PC-3 (cell line): ENCODE results near the gene YWHAG. TPM values are rescaled to one million over a fixed set of nuclear protein-coding genes. Genes with fewer than 3 reads are reported as not detected.

Experiments used
- ATAC-seq: fragments of 200-7000 bp; cut with Tn5 transposase; 2 replicates; pipeline ENCODE4 v1.9.1; 2020; ENCODE audit warnings: mild to moderate bottlenecking, moderate library complexity
- BruUV-seq: library from RNA; stranded (reverse); fragments of 400-500 nt; replicated peaks from 2 replicates; lab custom pipeline; 2021; lab: Mats Ljungman, UMichigan
- CTCF ChIA-PET: fragments of 300-600 bp; sonication (Branson Sonifier 250); formaldehyde crosslinking; loops from one replicate; lab custom pipeline; 2022; ENCODE audit warnings: antibody characterized with exemption; lab: Charles Lee
- POLR2A ChIA-PET: fragments of 300-600 bp; sonication (Branson Sonifier 250); formaldehyde crosslinking; loops from one replicate; lab custom pipeline; 2022; ENCODE audit warnings: antibody characterized with exemption; ENCODE audit not compliant: unreplicated experiment; lab: Charles Lee
- DNase-seq: peaks from one replicate; pipeline ENCODE4 v3.0.0-alpha.2; 2015
- H2AFZ ChIP-seq: fragments of 300-600 bp; sonication (generic); 2 replicates; pipeline ENCODE4 v1.6.0; 2016; ENCODE audit warnings: antibody characterized with exemption, low read length
- H3F3A ChIP-seq: fragments of 300-600 bp; sonication (generic); one replicate; pipeline ENCODE4 v1.6.0; 2017; ENCODE audit warnings: antibody characterized with exemption, low read length, control low read depth, mild to moderate bottlenecking; ENCODE audit not compliant: unreplicated experiment
- H3K27ac ChIP-seq: fragments of 300-600 bp; sonication (generic); 2 replicates; pipeline ENCODE4 v1.5.1; 2016; ENCODE audit warnings: mild to moderate bottlenecking, low read length
- H3K27me3 ChIP-seq: fragments of 300-600 bp; sonication (generic); 2 replicates; pipeline ENCODE4 v1.6.1; 2016; ENCODE audit warnings: low read length, mixed read lengths
- H3K36me3 ChIP-seq: fragments of 300-600 bp; sonication (generic); 2 replicates; pipeline ENCODE4 v1.6.1; 2016; ENCODE audit warnings: low read depth, mixed run types, low read length, mixed read lengths
- H3K4me1 ChIP-seq: fragments of 300-600 bp; sonication (generic); 2 replicates; pipeline ENCODE4 v1.5.1; 2016; ENCODE audit warnings: low read length; ENCODE audit not compliant: insufficient read depth
- H3K4me2 ChIP-seq: fragments of 300-600 bp; sonication (generic); 2 replicates; pipeline ENCODE4 v1.6.0; 2016; ENCODE audit warnings: low read length
- H3K4me3 ChIP-seq: fragments of 300-600 bp; sonication (generic); 2 replicates; pipeline ENCODE4 v1.5.1; 2016; ENCODE audit warnings: mild to moderate bottlenecking, low read length, mixed read lengths
- H3K79me2 ChIP-seq: fragments of 300-600 bp; sonication (generic); 2 replicates; pipeline ENCODE4 v1.6.1; 2017; ENCODE audit warnings: low read length, mixed read lengths
- H3K9ac ChIP-seq: fragments of 300-600 bp; sonication (generic); 2 replicates; pipeline ENCODE4 v1.6.0; 2016; ENCODE audit warnings: mild to moderate bottlenecking, low read length
- H3K9me2 ChIP-seq: fragments of 300-600 bp; sonication (generic); replicated peaks from 2 replicates; pipeline ENCODE4 v1.6.1; 2016; ENCODE audit warnings: mixed run types, low read length, mixed read lengths
- H3K9me3 ChIP-seq: fragments of 300-600 bp; sonication (generic); 2 replicates; pipeline ENCODE4 v1.6.1; 2016; ENCODE audit warnings: low read length, mixed read lengths
- H4K20me1 ChIP-seq: fragments of 300-600 bp; sonication (generic); 2 replicates; pipeline ENCODE4 v1.6.1; 2016; ENCODE audit warnings: low read length, mixed read lengths
- EZH2 ChIP-seq: fragments of 300-600 bp; sonication (generic); IDR thresholded peaks from one replicate; pipeline ENCODE4 v1.6.1; 2017; ENCODE audit warnings: antibody characterized with exemption, mild to moderate bottlenecking, low read length; ENCODE audit not compliant: unreplicated experiment
- EZH2phosphoT487 ChIP-seq: fragments of 300-600 bp; sonication (generic); IDR thresholded peaks from 2 replicates; pipeline ENCODE4 v1.6.1; 2018; ENCODE audit warnings: mild to moderate bottlenecking, antibody characterized with exemption, low read length, borderline replicate concordance
- intact Hi-C: fragments of 100-400 bp; cut with micrococcal nuclease; formaldehyde crosslinking; loops from 2 replicates; pipeline ENCODE4 v1.9.0; 2023
- total RNA-seq: library from RNA; depleted of rRNA; stranded (reverse); fragments of >200 nt; gene quantifications from 2 replicates; pipeline ENCODE4 v1.2.3, GENCODE V29; 2014
- TF ChIP-seq, protein P1 (sequence below): fragments of 300-600 bp; sonication (generic); conservative IDR thresholded peaks from 2 replicates; pipeline ENCODE4 v1.5.1; 2017; ENCODE audit warnings: antibody characterized with exemption, low read depth, mild to moderate bottlenecking, low read length

YWHAG gene
- total RNA-seq, 1 experiment from 2014 or later: 42.2 TPM

- Histone ChIP-seq H3K9me3 (no peaks in the 10 kb centered on the region), H3K4me1 (no peaks in the 10 kb centered on the region), H3K27ac (no peak overlapping the region), H3K9ac (no peak overlapping the region), H3K36me3 (no peaks in the 10 kb centered on the region), H3K9me2 (no peaks in the 10 kb centered on the region), H3K4me2 (peak overlapping the region; percentile 70), H3K27me3 (peaks cover 14% of the 10 kb centered on the region), H4K20me1 (no peaks in the 10 kb centered on the region), H3K4me3 (peak overlapping the region; percentile 55; the same call in 1 of the 2 replicates), H3K79me2 (no peaks in the 10 kb centered on the region), H2AFZ (no peak overlapping the region), H3F3A (no peaks in the 10 kb centered on the region)
- no TSS peak for BruUV-seq
- intact Hi-C loops: no loop called here
- DNase-seq: no peak
- TF ChIP-seq EZH2phosphoT487 (no peak), EZH2 (no peak)
- TF ChIP-seq, protein P1, sequence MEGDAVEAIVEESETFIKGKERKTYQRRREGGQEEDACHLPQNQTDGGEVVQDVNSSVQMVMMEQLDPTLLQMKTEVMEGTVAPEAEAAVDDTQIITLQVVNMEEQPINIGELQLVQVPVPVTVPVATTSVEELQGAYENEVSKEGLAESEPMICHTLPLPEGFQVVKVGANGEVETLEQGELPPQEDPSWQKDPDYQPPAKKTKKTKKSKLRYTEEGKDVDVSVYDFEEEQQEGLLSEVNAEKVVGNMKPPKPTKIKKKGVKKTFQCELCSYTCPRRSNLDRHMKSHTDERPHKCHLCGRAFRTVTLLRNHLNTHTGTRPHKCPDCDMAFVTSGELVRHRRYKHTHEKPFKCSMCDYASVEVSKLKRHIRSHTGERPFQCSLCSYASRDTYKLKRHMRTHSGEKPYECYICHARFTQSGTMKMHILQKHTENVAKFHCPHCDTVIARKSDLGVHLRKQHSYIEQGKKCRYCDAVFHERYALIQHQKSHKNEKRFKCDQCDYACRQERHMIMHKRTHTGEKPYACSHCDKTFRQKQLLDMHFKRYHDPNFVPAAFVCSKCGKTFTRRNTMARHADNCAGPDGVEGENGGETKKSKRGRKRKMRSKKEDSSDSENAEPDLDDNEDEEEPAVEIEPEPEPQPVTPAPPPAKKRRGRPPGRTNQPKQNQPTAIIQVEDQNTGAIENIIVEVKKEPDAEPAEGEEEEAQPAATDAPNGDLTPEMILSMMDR: no peak
- ChIA-PET POLR2A (no interaction called here), CTCF (interaction anchor here (1.0 kb wide), 1 partner anchor 32 kb away, joined by 3 read pairs; no protein-coding TSS in a partner anchor)
- no peak for ATAC-seq
Observed at GRCh38 chr7:76281706-76282343, 77.0 kb downstream of the YWHAG start.

- no peak overlapping the region for H3K9ac ChIP-seq
- no peaks in the 10 kb centered on the region for H3K36me3 ChIP-seq
- TF ChIP-seq EZH2: peak; percentile 92
- no peak; the same call in 1 of the 2 replicates for TF ChIP-seq EZH2phosphoT487
- TF ChIP-seq, protein P1: no peak
- H3K9me3 ChIP-seq: no peaks in the 10 kb centered on the region
- no peaks in the 10 kb centered on the region for H3K4me1 ChIP-seq
- peaks cover 14% of the 10 kb centered on the region for H3K27me3 ChIP-seq
- H3K79me2 ChIP-seq: no peaks in the 10 kb centered on the region
- H3K27ac ChIP-seq: no peak overlapping the region
- H4K20me1 ChIP-seq: no peaks in the 10 kb centered on the region
- H3K4me3 ChIP-seq: peak overlapping the region; percentile 55
- intact Hi-C loops: no loop called here
- DNase-seq: no peak
- H3F3A ChIP-seq: no peaks in the 10 kb centered on the region
- peak overlapping the region; percentile 77 for H3K4me2 ChIP-seq
- ATAC-seq: 0 out of 2 replicates have a peak, but pooled peaks have one; percentile 13
- BruUV-seq: no TSS peak
- POLR2A ChIA-PET: no interaction called here
- H3K9me2 ChIP-seq: no peaks in the 10 kb centered on the region
- H2AFZ ChIP-seq: peak overlapping the region; percentile 80
- CTCF ChIA-PET: no interaction called here
Observed at GRCh38 chr7:76281006-76281705, 77.6 kb downstream of the YWHAG start.

DNA sequence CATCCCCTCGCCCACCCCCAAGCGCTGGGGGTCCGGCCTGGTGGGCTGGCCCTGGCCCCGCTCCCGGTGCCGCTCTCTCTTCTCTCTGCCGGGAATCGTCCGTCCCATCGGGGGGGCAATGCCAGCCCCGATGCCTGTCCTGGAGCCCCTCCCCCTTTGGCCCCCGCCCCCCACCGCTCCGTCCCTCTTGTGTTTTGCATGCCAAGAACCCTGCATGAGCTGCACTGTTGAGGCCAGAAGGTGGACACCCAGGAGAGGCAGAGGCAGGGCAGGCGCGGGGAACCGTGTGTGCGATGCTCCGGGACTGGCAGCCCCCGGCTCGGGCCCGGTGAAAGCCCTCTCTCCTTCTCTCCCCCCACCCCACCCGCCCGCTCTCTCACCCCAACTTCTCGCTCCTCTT lies 78.4 kb downstream of the YWHAG start:
- POLR2A ChIA-PET: no interaction called here
- Histone ChIP-seq H3K4me2 (no peak overlapping the region), H3K9me2 (no peaks in the 10 kb centered on the region), H3K9ac (no peak overlapping the region), H3K36me3 (no peaks in the 10 kb centered on the region), H4K20me1 (no peaks in the 10 kb centered on the region), H3K27me3 (peaks cover 14% of the 10 kb centered on the region), H3K4me3 (no peak overlapping the region), H3K4me1 (no peaks in the 10 kb centered on the region), H3K79me2 (no peaks in the 10 kb centered on the region), H3F3A (no peaks in the 10 kb centered on the region), H2AFZ (no peak overlapping the region), H3K9me3 (no peaks in the 10 kb centered on the region), H3K27ac (no peak overlapping the region)
- CTCF ChIA-PET: no interaction called here
- ATAC-seq: no peak
- TF ChIP-seq EZH2: no peak
- TF ChIP-seq, protein P1: no peak
- BruUV-seq: no TSS peak
- intact Hi-C loops: no loop called here
- DNase-seq: no peak
